IPS-18a (cell line): Measurements from ENCODE around the gene MAP2K1.

Experiments used
- H3K27ac ChIP-seq: one replicate; pipeline ENCODE4 v1.5.1; 2013; ENCODE audit warnings: low read length
- H3K27me3 ChIP-seq: one replicate; pipeline ENCODE4 v1.6.1; 2013; ENCODE audit warnings: mild to moderate bottlenecking, low read length; ENCODE audit not compliant: control insufficient read depth, insufficient read depth
- H3K36me3 ChIP-seq: one replicate; pipeline ENCODE4 v1.6.1; 2013; ENCODE audit warnings: low read depth, low read length; ENCODE audit not compliant: control insufficient read depth
- H3K4me1 ChIP-seq: one replicate; pipeline ENCODE4 v1.6.1; 2013; ENCODE audit warnings: low read depth, low read length; ENCODE audit not compliant: control insufficient read depth
- H3K4me3 ChIP-seq: one replicate; pipeline ENCODE4 v1.5.1; 2013; ENCODE audit warnings: low read length
- H3K9ac ChIP-seq: one replicate; pipeline ENCODE4 v1.6.1; 2013; ENCODE audit warnings: mild to moderate bottlenecking, low read length, moderate library complexity
- H3K9me3 ChIP-seq: one replicate; pipeline ENCODE4 v1.6.1; 2013; ENCODE audit warnings: low read depth, low read length; ENCODE audit not compliant: control insufficient read depth

The MAP2K1 gene

GRCh38 chr15:66515901-66516322 is 129.2 kb downstream of the MAP2K1 start:
- H3K36me3 ChIP-seq, result peaks cover 45% of the 10 kb centered on the region
- H3K4me1 ChIP-seq, result peaks cover 5% of the 10 kb centered on the region
- no peaks in the 10 kb centered on the region for H3K9me3 ChIP-seq
- no peak overlapping the region for H3K27ac ChIP-seq
- no peak overlapping the region for H3K9ac ChIP-seq
- H3K4me3 ChIP-seq, result no peak overlapping the region
- no peaks in the 10 kb centered on the region for H3K27me3 ChIP-seq

- Histone ChIP-seq H3K4me1 (no peaks in the 10 kb centered on the region), H3K4me3 (no peak overlapping the region), H3K9ac (no peak overlapping the region), H3K27me3 (no peaks in the 10 kb centered on the region), H3K9me3 (no peaks in the 10 kb centered on the region), H3K27ac (no peak overlapping the region), H3K36me3 (peaks cover 53% of the 10 kb centered on the region)
Measured at GRCh38 chr15:66523926-66524325, 137.2 kb downstream of the MAP2K1 start.

- Histone ChIP-seq H3K27me3 (no peaks in the 10 kb centered on the region), H3K36me3 (peaks cover 59% of the 10 kb centered on the region)
Measured at GRCh38 chr15:66524838-66525237, 138.1 kb downstream of the MAP2K1 start.

GRCh38 chr15:66535056-66535455 is 148.3 kb downstream of the MAP2K1 start:
- Histone ChIP-seq H3K27me3 (no peaks in the 10 kb centered on the region), H3K27ac (no peak overlapping the region), H3K9me3 (no peaks in the 10 kb centered on the region), H3K36me3 (peaks cover 50% of the 10 kb centered on the region), H3K9ac (no peak overlapping the region), H3K4me3 (no peak overlapping the region), H3K4me1 (no peaks in the 10 kb centered on the region)

More at GRCh38 chr15:66524838-66525237, 138.1 kb downstream of the MAP2K1 start:
- Histone ChIP-seq H3K9ac (no peak overlapping the region), H3K9me3 (no peaks in the 10 kb centered on the region), H3K4me3 (no peak overlapping the region), H3K27ac (no peak overlapping the region), H3K4me1 (no peaks in the 10 kb centered on the region)
